Naive thymus-derived CD4-positive, alpha-beta T cell (primary cell): ENCODE measurements around the gene C18orf63. TPM values are rescaled to one million over a fixed set of nuclear protein-coding genes. Genes with fewer than 3 reads are reported as not detected.

Experiments used
- ATAC-seq: fragments of 150-1000 bp; cut with Tn5 transposase; 2 replicates; pipeline ENCODE4 v1.10.0; 2021; ENCODE audit warnings: mild to moderate bottlenecking, moderate library complexity
- CTCF ChIA-PET: fragments of 350-600 bp; sonication (Branson Sonifier 250); formaldehyde crosslinking; loops from one replicate; lab custom pipeline; 2021; ENCODE audit warnings: antibody characterized with exemption; lab: Charles Lee
- POLR2A ChIA-PET: fragments of 350-600 bp; sonication (Branson Sonifier 250); formaldehyde crosslinking; loops from one replicate; lab custom pipeline; 2021; ENCODE audit warnings: antibody characterized with exemption, inconsistent platforms; lab: Charles Lee
- DNase-seq, 9 donors: peaks; one replicate each; pipeline versions ENCODE4 v3.0.0 to v3.0.0-alpha.2; 2020 to 2022; ENCODE audit warnings: mixed read lengths in 1 of 9
- H3K27ac ChIP-seq: one replicate; pipeline ENCODE4 v1.7.0; 2013; ENCODE audit warnings: mild to moderate bottlenecking, low read depth, low read length, moderate library complexity
- H3K27me3 ChIP-seq, 2 donors: one replicate each; pipeline ENCODE4 v1.7.0; 2013; ENCODE audit warnings: low read length in 2 of 2, mild to moderate bottlenecking in 2 of 2, moderate library complexity in 2 of 2; ENCODE audit not compliant: control insufficient read depth in 2 of 2, insufficient read depth in 2 of 2
- H3K36me3 ChIP-seq, 3 experiments: 1 replicate in 2 of 3; 2 replicates in 1 of 3; pipeline ENCODE4 v1.7.0; 2013; ENCODE audit warnings: low read length in 3 of 3, mild to moderate bottlenecking in 3 of 3, moderate library complexity in 1 of 3; ENCODE audit not compliant: insufficient read depth in 3 of 3, control insufficient read depth in 2 of 3
- H3K4me1 ChIP-seq, 2 donors: one replicate each; pipeline ENCODE4 v1.7.0; 2013; ENCODE audit warnings: low read length in 2 of 2, mild to moderate bottlenecking in 2 of 2, moderate library complexity in 1 of 2; ENCODE audit not compliant: control insufficient read depth in 2 of 2, insufficient read depth in 2 of 2
- H3K4me3 ChIP-seq: 2 replicates; pipeline ENCODE4 v1.7.0; 2013; ENCODE audit warnings: mild to moderate bottlenecking, low read length
- H3K9me3 ChIP-seq, 3 experiments: 1 replicate in 2 of 3; 2 replicates in 1 of 3; pipeline ENCODE4 v1.7.0; 2013; ENCODE audit warnings: low read length in 3 of 3; ENCODE audit not compliant: control insufficient read depth in 2 of 3
- H3K27ac Mint-ChIP-seq, 9 donors: one replicate each; pipeline ENCODE4 v1.8.0; 2020 to 2022; ENCODE audit warnings: mixed read lengths in 9 of 9, mild to moderate bottlenecking in 8 of 9, moderate library complexity in 5 of 9, inconsistent platforms in 2 of 9
- H3K27me3 Mint-ChIP-seq, 5 donors: one replicate each; pipeline ENCODE4 v1.8.0; 2021 to 2022; ENCODE audit warnings: mixed read lengths in 5 of 5, mild to moderate bottlenecking in 1 of 5
- H3K36me3 Mint-ChIP-seq, 5 donors: one replicate each; pipeline ENCODE4 v1.8.0; 2020 to 2022; ENCODE audit warnings: mixed read lengths in 5 of 5, mild to moderate bottlenecking in 3 of 5, inconsistent platforms in 1 of 5
- H3K4me1 Mint-ChIP-seq, 7 donors: one replicate each; pipeline ENCODE4 v1.8.0; 2020 to 2022; ENCODE audit warnings: mixed read lengths in 7 of 7, mild to moderate bottlenecking in 3 of 7, inconsistent platforms in 1 of 7
- H3K4me3 Mint-ChIP-seq, 10 donors: one replicate each; pipeline ENCODE4 v1.8.0; 2020 to 2022; ENCODE audit warnings: mild to moderate bottlenecking in 10 of 10, mixed read lengths in 10 of 10, moderate library complexity in 6 of 10, inconsistent platforms in 2 of 10
- H3K9me3 Mint-ChIP-seq, 11 donors: one replicate each; pipeline ENCODE4 v1.8.0; 2020 to 2022; ENCODE audit warnings: mixed read lengths in 11 of 11, mild to moderate bottlenecking in 4 of 11, inconsistent platforms in 1 of 11, moderate library complexity in 1 of 11
- intact Hi-C, 2 donors: fragments of 100-400 bp; cut with micrococcal nuclease; formaldehyde crosslinking; loops; one replicate each; pipeline ENCODE4 v1.15.1; 2023
- polyA plus RNA-seq, 2 donors: library from polyadenylated mRNA; unstranded; fragments of 300-500 nt; fragmentation: Illumina TruSeq; gene quantifications; one replicate each; pipeline ENCODE4 v1.2.3, GENCODE V29; 2021
- total RNA-seq, 6 experiments: library from RNA in 5 of 6; stranded (reverse) in 5 of 6; gene quantifications; 1 replicate in 5 of 6; 2 replicates in 1 of 6; pipeline ENCODE4 v1.2.3 and lab custom pipeline; 2021 to 2026

The C18orf63 gene
- total and polyA plus RNA-seq, 7 experiments from 2014 or later = not detected

DNA sequence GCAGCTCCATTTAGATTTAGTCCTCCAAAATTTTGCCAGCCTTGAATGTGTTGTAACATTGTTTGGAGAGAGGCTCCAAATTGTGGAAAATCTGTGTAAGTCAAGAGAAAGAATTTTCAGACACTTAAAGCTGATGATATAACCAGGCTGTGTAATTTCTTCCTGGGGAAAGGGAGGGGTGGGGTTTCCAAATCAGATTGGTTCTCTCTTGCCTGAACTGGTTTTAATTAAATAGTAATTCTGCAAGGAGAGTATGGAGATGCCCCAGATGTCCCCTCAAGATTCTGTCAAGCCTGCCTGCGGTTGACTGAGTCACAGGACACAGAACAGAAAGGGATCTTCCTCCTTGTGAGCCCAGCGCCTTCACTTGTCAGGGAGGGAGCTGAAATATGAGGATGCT, 54.5 kb downstream of the C18orf63 start:
- H3K9me3 ChIP-seq = no peaks in the 10 kb centered on the region
- ATAC-seq = no peak
- peaks cover 0 to 6% of the 10 kb centered on the region in 2 donors for H3K27me3 ChIP-seq
- H3K27me3 Mint-ChIP-seq = peaks cover 0 to 28% (median 0%) of the 10 kb centered on the region in 5 donors
- POLR2A ChIA-PET = interaction anchor here (1.4 to 1.7 kb wide), 2 partner anchors 9 to 11 kb away, joined by 4 to 5 read pairs; no protein-coding TSS in a partner anchor
- intact Hi-C loops = loop anchor here (5.0 kb wide), 2 partner anchors 227 to 842 kb away; partner anchors contain the start of genes TSHZ1 (in 1 of the 2) and ZNF407 (in 1 of the 2)
- peak overlapping the region in 3 of 10 donors; percentile 8 to 30 (median 30) for H3K4me3 Mint-ChIP-seq
- peaks cover 26 to 72% (median 54%) of the 10 kb centered on the region in 7 donors for H3K4me1 Mint-ChIP-seq
- peaks cover 0 to 7% (median 0%) of the 10 kb centered on the region in 5 donors for H3K36me3 Mint-ChIP-seq
- H3K9me3 Mint-ChIP-seq = peaks cover 0 to 2% (median 0%) of the 10 kb centered on the region in 11 donors
- H3K4me3 ChIP-seq = no peak overlapping the region
- CTCF ChIA-PET = interaction anchor here (1.4 kb wide), 1 partner anchor 123 kb away, joined by 8 read pairs; no protein-coding TSS in a partner anchor
- no peak overlapping the region for H3K27ac ChIP-seq
- H3K36me3 ChIP-seq = no peaks in the 10 kb centered on the region
- H3K27ac Mint-ChIP-seq = peak overlapping the region in 3 of 9 donors; percentile 42 to 88 (median 55)
- DNase-seq = no peak
- peaks cover 22 to 54% of the 10 kb centered on the region in 2 donors for H3K4me1 ChIP-seq

DNA sequence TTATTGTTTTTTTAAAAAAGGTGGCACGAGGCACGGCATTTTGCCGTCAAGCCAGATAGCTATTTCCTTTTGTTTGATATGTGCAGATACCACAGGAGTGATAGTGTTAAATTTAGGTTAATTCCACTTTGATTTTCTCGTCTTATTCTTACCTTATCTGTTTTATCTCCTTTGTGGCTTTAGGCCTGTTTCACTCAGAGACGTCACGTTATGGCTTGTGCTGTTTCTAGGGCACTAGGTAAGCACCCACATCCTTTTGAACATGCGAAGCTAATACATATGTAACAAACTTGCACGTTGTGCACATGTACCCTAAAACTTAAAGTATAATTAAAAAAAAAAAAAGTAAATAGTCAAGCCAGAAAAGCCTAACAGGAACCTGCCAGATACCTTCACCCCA, 57.8 kb downstream of the C18orf63 start:
- H3K36me3 ChIP-seq = no peaks in the 10 kb centered on the region
- ChIA-PET CTCF (interaction anchor here (0.7 to 2.7 kb wide), 6 partner anchors 9 to 122 kb away, joined by 4 to 17 read pairs (median 6); partner anchors contain the start of gene CNDP2), POLR2A (interaction anchor here (0.6 to 3.1 kb wide), 15 partner anchors 9 to 224 kb away, joined by 3 to 30 read pairs (median 4); partner anchors contain the start of genes CNDP2 and ZNF407)
- H3K9me3 ChIP-seq = no peaks in the 10 kb centered on the region
- peaks cover 40 to 97% (median 84%) of the 10 kb centered on the region in 7 donors for H3K4me1 Mint-ChIP-seq
- H3K4me1 ChIP-seq = peaks cover 22 to 82% of the 10 kb centered on the region in 2 donors
- H3K4me3 ChIP-seq = peak overlapping the region; percentile 39
- peak in 7 of 9 donors; percentile 73 to 96 (median 92) for DNase-seq
- H3K27me3 ChIP-seq = peaks cover 0 to 6% of the 10 kb centered on the region in 2 donors
- peak overlapping the region; percentile 59 for H3K27ac ChIP-seq
- peaks cover 0 to 2% (median 0%) of the 10 kb centered on the region in 11 donors for H3K9me3 Mint-ChIP-seq
- intact Hi-C loops = loop anchor here (1.0 to 5.0 kb wide), 12 partner anchors 12 to 839 kb away; partner anchors contain the start of genes ZNF407 (in 2 of the 2), TIMM21 (in 1 of the 2) and TSHZ1 (in 1 of the 2)
- peaks cover 0 to 7% (median 0%) of the 10 kb centered on the region in 5 donors for H3K36me3 Mint-ChIP-seq
- H3K27ac Mint-ChIP-seq = peak overlapping the region; percentile 36 to 96 (median 90)
- peaks cover 0 to 30% (median 0%) of the 10 kb centered on the region in 5 donors for H3K27me3 Mint-ChIP-seq
- H3K4me3 Mint-ChIP-seq = peak overlapping the region in 9 of 10 donors; percentile 21 to 72 (median 58)
- peak; percentile 94 for ATAC-seq

DNA sequence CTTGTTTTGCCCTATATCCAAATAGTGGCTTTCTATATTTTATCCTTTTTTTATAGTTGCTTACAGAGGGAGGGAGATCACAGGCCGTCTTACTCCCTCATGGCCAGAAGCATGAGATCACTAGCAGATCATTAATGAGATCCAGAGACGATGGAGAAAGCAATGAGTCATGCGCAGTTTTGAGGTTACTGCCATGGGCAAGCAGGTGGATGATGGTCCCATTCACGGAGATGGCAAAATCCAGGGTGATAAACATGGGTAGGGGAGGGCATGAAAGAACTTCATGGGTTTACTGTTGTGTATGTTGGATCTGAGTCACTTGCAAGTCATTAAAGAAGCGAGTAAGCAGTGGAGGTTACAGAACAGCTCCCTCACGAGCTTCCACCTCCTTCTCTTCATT, 60.4 kb downstream of the C18orf63 start:
- peak overlapping the region; percentile 4 to 96 (median 92) for H3K27ac Mint-ChIP-seq

DNA sequence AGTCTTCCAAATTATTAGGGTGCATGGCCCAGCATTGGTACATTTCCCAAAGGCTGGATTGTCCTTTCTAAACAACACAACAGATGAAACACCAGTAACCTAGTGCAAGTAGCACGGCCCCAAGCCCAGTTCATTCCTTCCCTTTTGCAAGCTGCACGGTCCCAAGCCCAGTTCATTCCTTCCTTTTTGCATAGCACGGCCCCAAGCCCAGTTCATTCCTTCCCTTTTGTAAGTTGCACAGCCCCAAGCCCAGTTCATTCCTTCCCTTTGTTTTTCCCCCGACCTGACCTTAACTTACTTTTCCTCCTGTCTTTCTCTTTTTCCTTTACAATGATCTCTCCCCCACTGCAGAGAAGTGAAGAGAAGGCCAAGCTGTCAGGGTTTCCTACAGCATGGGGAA, 60.9 kb downstream of the C18orf63 start:
- Histone ChIP-seq H3K4me3 (no peak overlapping the region), H3K36me3 (no peaks in the 10 kb centered on the region), H3K27ac (no peak overlapping the region), H3K27me3 (peaks cover 0 to under 1% of the 10 kb centered on the region in 2 donors), H3K4me1 (peaks cover 22 to 64% of the 10 kb centered on the region in 2 donors), H3K9me3 (no peaks in the 10 kb centered on the region)
- H3K27me3 Mint-ChIP-seq = peaks cover 0 to 13% (median 0%) of the 10 kb centered on the region in 5 donors
- ChIA-PET POLR2A (interaction anchor here (1.0 to 2.6 kb wide), 2 partner anchors 11 to 119 kb away, joined by 3 to 18 read pairs; partner anchors contain the start of gene CNDP2), CTCF (interaction anchor here (1.2 to 4.7 kb wide), 3 partner anchors 11 to 117 kb away, joined by 4 to 25 read pairs (median 16); no protein-coding TSS in a partner anchor)
- peaks cover 35 to 81% (median 72%) of the 10 kb centered on the region in 7 donors for H3K4me1 Mint-ChIP-seq
- peaks cover 0 to 7% (median 2%) of the 10 kb centered on the region in 11 donors for H3K9me3 Mint-ChIP-seq
- H3K36me3 Mint-ChIP-seq = peaks cover 0 to 8% (median 3%) of the 10 kb centered on the region in 5 donors
- DNase-seq (no peak), ATAC-seq (no peak)
- peak overlapping the region in 9 of 10 donors; percentile 6 to 54 (median 11) for H3K4me3 Mint-ChIP-seq
- intact Hi-C loops = no loop called here
- H3K27ac Mint-ChIP-seq = peak overlapping the region; percentile 56 to 96 (median 92)

More for the DNA sequence above, 60.4 kb downstream of the C18orf63 start:
- peaks cover 0 to 11% (median 3%) of the 10 kb centered on the region in 5 donors for H3K36me3 Mint-ChIP-seq
- H3K4me3 ChIP-seq = no peak overlapping the region
- H3K4me3 Mint-ChIP-seq = peak overlapping the region in 7 of 10 donors; percentile 12 to 54 (median 29)
- no peaks in the 10 kb centered on the region for H3K9me3 ChIP-seq
- ATAC-seq (no peak), DNase-seq (no peak)
- ChIA-PET POLR2A (interaction anchor here (2.6 to 3.1 kb wide), 2 partner anchors 120 kb away, joined by 18 to 30 read pairs; partner anchors contain the start of gene CNDP2), CTCF (interaction anchor here (1.1 to 4.7 kb wide), 3 partner anchors 12 to 118 kb away, joined by 3 to 25 read pairs (median 7); no protein-coding TSS in a partner anchor)
- peaks cover 22 to 70% of the 10 kb centered on the region in 2 donors for H3K4me1 ChIP-seq
- peaks cover 0 to 6% (median 2%) of the 10 kb centered on the region in 11 donors for H3K9me3 Mint-ChIP-seq
- intact Hi-C loops = no loop called here
- H3K4me1 Mint-ChIP-seq = peaks cover 39 to 87% (median 77%) of the 10 kb centered on the region in 7 donors
- no peaks in the 10 kb centered on the region for H3K36me3 ChIP-seq
- H3K27me3 ChIP-seq = peaks cover 0 to 4% of the 10 kb centered on the region in 2 donors
- H3K27me3 Mint-ChIP-seq = peaks cover 0 to 18% (median 0%) of the 10 kb centered on the region in 5 donors
- H3K27ac ChIP-seq = peak overlapping the region; percentile 7

DNA sequence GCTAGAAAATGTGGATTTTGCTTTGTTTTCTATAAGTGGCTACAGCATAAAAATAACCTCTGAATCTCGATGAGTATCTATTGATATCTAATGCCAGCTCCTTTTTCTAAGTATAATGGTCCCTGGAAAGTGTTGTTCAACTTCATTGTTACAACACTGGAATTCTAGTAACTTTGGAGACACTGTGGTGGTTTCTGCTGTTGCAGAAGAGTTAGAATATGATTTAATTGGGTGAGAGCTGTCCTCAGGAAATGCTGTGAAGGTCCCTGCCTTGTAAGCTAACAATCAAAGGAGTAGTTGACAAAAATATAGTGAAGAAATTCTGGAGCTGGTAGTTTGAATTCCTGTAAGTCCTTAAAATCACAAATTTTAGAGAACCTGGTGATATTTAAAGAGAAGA, 62.1 kb downstream of the C18orf63 start:
- ATAC-seq = no peak
- POLR2A ChIA-PET = interaction anchor here (0.9 to 2.6 kb wide), 13 partner anchors 11 to 833 kb away, joined by 4 to 18 read pairs (median 5); partner anchors contain the start of genes CNDP2 and TSHZ1
- peak overlapping the region; percentile 61 to 84 (median 78) for H3K4me3 Mint-ChIP-seq

More for the DNA sequence above, 62.1 kb downstream of the C18orf63 start:
- Histone ChIP-seq H3K27ac (peak overlapping the region; percentile 53), H3K36me3 (no peaks in the 10 kb centered on the region), H3K4me1 (peaks cover 15 to 52% of the 10 kb centered on the region in 2 donors), H3K9me3 (no peaks in the 10 kb centered on the region), H3K27me3 (no peaks in the 10 kb centered on the region), H3K4me3 (no peak overlapping the region)
- H3K9me3 Mint-ChIP-seq = peaks cover 0 to 7% (median 1%) of the 10 kb centered on the region in 11 donors
- peaks cover 28 to 72% (median 63%) of the 10 kb centered on the region in 7 donors for H3K4me1 Mint-ChIP-seq
- no peak for DNase-seq
- H3K27ac Mint-ChIP-seq = peak overlapping the region; percentile 91 to 98 (median 93)
- peaks cover 0 to 4% (median 3%) of the 10 kb centered on the region in 5 donors for H3K36me3 Mint-ChIP-seq
- CTCF ChIA-PET = interaction anchor here (0.7 to 4.7 kb wide), 7 partner anchors 23 to 120 kb away, joined by 4 to 25 read pairs (median 5); no protein-coding TSS in a partner anchor
- peaks cover 0 to 6% (median 0%) of the 10 kb centered on the region in 5 donors for H3K27me3 Mint-ChIP-seq
- intact Hi-C loops = loop anchor here (1.0 kb wide), 4 partner anchors 12 to 116 kb away; no protein-coding TSS in a partner anchor
